Lung (tissue), 12 donors: ENCODE data around the gene ITPKB. TPM values are rescaled to one million over a fixed set of nuclear protein-coding genes. Genes with fewer than 3 reads are reported as not detected.
A peak's percentile ranks its signal among the peaks of the same experiment; 100 is the strongest.

Experiments
- ATAC-seq: fragments of 200-7000 bp; cut with Tn5 transposase; one replicate; pipeline ENCODE4 v1.9.1; 2020; ENCODE audit warnings: moderate number of reproducible peaks; ENCODE audit not compliant: insufficient read depth, low FRiP score
- DNase-seq, 3 donors: peaks; one replicate each; pipeline ENCODE4 v3.0.0-alpha.2; 2013 to 2017
- H3K27ac ChIP-seq, 2 donors: one replicate each; pipeline ENCODE4 v1.5.1; 2013; ENCODE audit warnings: mild to moderate bottlenecking in 2 of 2, moderate library complexity in 2 of 2, control low read depth in 1 of 2, inconsistent platforms in 1 of 2, low read depth in 1 of 2, low read length in 1 of 2
- H3K27me3 ChIP-seq, 3 donors: one replicate each; pipeline ENCODE4 v1.5.1; 2013; ENCODE audit warnings: low read length in 2 of 3; ENCODE audit not compliant: control insufficient read depth in 3 of 3, insufficient read depth in 3 of 3
- H3K36me3 ChIP-seq, 4 donors: one replicate each; pipeline ENCODE4 v1.5.1; 2013; ENCODE audit warnings: low read length in 4 of 4, mild to moderate bottlenecking in 1 of 4, moderate library complexity in 1 of 4; ENCODE audit not compliant: control insufficient read depth in 4 of 4, insufficient read depth in 4 of 4
- H3K4me1 ChIP-seq, 5 donors: one replicate each; pipeline ENCODE4 v1.5.1; 2013; ENCODE audit warnings: low read length in 5 of 5, mild to moderate bottlenecking in 2 of 5, moderate library complexity in 1 of 5; ENCODE audit not compliant: control insufficient read depth in 5 of 5, insufficient read depth in 5 of 5
- H3K4me3 ChIP-seq: one replicate; pipeline ENCODE4 v1.5.1; 2013; ENCODE audit warnings: mild to moderate bottlenecking, control low read depth, moderate library complexity
- H3K9ac ChIP-seq, 2 donors: one replicate each; pipeline ENCODE4 v1.5.1; 2013; ENCODE audit warnings: low read length in 2 of 2, control low read depth in 1 of 2; ENCODE audit not compliant: insufficient read depth in 1 of 2
- H3K9me3 ChIP-seq, 4 donors: one replicate each; pipeline ENCODE4 v1.5.1; 2013; ENCODE audit warnings: low read length in 3 of 4, mild to moderate bottlenecking in 1 of 4, moderate library complexity in 1 of 4; ENCODE audit not compliant: control insufficient read depth in 4 of 4, insufficient read depth in 3 of 4
- CTCF ChIP-seq: IDR thresholded peaks from 2 replicates; pipeline ENCODE4 v1.5.1; 2012; ENCODE audit warnings: mild to moderate bottlenecking; ENCODE audit errors: control extremely low read depth, extremely low read depth
- WGBS, 2 donors: extraction: QIAGEN DNeasy Blood & Tissue Kit; methylation state at CpG; one replicate each; pipeline ENCODE4 v1.1.7; 2013; 5-methylcytosine and 5-hydroxymethylcytosine counted together
- polyA plus RNA-seq, 2 donors: library from polyadenylated mRNA; stranded (reverse); fragments of 200-250 nt; gene quantifications; one replicate each; pipeline ENCODE4 v1.2.1, GENCODE V29; 2013
- total RNA-seq, 2 donors: library from RNA; depleted of rRNA in 1 of 2; stranded (reverse); fragments of >200 nt in 1 of 2; gene quantifications; one replicate each; pipeline ENCODE4 v1.2.1, GENCODE V29; 2014 to 2021
- donor health status: control.
- donor health status: control.
- donor health status: Bipolar disorder and iron deficiency.
- donor health status: healthy.
- donor health status: DM: yes; HTN: yes; CAD: no.

Gene ITPKB
- total and polyA plus RNA-seq, 4 donors = 9.9 to 46.6 (median 28.1) TPM

DNA sequence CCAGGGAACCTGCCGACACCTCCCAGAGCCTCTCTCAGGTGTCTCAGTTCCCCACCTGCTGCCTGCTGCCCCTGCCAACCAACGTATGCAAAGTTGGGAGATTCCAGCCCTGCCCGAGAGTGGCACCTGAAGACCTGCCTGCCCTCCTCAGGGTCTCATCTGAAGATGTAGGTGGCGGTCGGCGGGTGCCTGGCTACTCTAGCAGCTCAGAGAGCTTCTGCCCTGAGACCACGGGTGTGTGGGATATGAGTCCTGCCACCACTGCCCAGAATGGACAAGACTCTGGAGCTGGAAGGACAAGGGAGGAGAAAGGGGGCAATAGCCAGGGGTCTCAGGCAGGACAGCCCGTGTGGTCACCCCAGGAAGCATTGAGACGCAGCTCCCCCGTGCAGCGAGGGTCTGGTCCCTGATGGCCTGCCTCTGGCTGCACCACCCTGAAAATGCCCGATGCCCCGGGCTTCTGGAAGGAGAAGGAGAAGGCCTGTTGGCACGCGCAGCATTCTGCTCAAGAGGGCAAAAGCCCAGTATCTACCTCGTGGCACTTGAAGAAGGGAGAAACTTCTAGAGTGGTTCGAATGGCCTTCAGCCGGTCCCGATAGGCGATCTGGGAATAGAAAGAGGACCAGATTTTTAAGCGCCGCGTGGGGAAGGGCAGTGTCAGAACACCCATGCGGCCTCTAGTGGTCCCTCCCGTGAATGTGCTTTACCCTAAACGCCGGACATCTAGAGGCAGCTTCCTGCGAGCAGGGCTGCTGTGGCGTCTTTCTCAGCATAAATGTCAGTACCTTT is 101.7 kb downstream of the ITPKB start:
- no peak for TF ChIP-seq CTCF
- Histone ChIP-seq H3K27me3 (no peaks in the 10 kb centered on the region), H3K9me3 (no peaks in the 10 kb centered on the region), H3K4me1 (peaks cover 0 to 3% (median 0%) of the 10 kb centered on the region in 5 donors), H3K4me3 (no peak overlapping the region), H3K9ac (no peak overlapping the region), H3K36me3 (peaks cover 0 to 61% (median 8%) of the 10 kb centered on the region in 4 donors), H3K27ac (no peak overlapping the region)
- WGBS, 2 donors = 80 to 91% methylated on average over 29 of the region's 29 CpGs
- ATAC-seq = no peak
- DNase-seq = peak in 2 of 3 donors; percentile 36 to 55

DNA sequence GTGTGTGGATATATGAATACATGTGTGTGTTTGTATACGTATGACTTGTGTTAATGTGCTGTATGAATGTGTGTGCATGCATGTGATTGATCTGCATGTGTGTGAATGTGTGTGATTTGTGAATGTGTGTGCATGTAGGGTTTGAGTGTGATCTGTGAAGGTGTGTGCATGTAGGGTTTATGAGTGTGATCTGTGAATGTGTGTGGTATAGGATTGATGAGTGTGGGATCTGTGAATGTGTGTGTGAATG is 102.3 kb downstream of the ITPKB start:
- no peak overlapping the region for H3K9ac ChIP-seq
- H3K27ac ChIP-seq = no peak overlapping the region
- no peak overlapping the region for H3K4me3 ChIP-seq
- no peak for ATAC-seq
- WGBS, 2 donors = 89 to 91% methylated on average over 1 of the region's 1 CpG
- TF ChIP-seq CTCF = no peak
- H3K27me3 ChIP-seq = no peaks in the 10 kb centered on the region
- no peak for DNase-seq
- H3K4me1 ChIP-seq = peaks cover 0 to 3% (median 0%) of the 10 kb centered on the region in 5 donors
- H3K36me3 ChIP-seq = peaks cover 0 to 59% (median 8%) of the 10 kb centered on the region in 4 donors
- no peaks in the 10 kb centered on the region for H3K9me3 ChIP-seq

DNA sequence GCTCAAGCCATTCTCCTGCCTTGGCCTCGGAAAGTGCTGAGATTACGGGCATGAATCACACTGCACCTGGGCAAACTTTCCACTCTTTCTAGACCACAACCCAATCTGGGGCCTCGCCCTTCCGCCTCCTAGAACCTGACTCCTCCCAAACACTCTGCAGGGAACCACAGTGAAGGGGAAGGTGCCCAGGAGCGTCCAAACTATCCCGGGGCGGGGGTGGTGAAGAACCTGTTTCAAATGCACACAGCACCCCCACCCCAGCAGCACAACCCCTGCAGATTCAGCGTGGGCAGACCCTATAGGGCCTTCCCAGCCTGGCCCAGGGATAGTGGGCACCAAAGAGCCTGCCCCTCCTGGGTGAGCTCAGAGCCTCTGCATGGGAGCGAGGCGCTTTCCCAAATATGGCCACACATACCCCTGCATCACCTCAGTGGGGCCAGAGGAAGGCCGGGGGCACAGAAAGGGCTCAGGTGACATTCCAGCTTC is 103.6 kb downstream of the ITPKB start:
- no peaks in the 10 kb centered on the region for H3K4me1 ChIP-seq
- WGBS, 2 donors = 77 to 81% methylated on average over 11 of the region's 11 CpGs
- H3K9me3 ChIP-seq = no peaks in the 10 kb centered on the region
- H3K36me3 ChIP-seq = peaks cover 0 to 50% (median 8%) of the 10 kb centered on the region in 4 donors
- no peak for TF ChIP-seq CTCF
- no peak overlapping the region for H3K4me3 ChIP-seq
- ATAC-seq (no peak), DNase-seq (no peak)
- H3K9ac ChIP-seq = no peak overlapping the region
- H3K27me3 ChIP-seq = no peaks in the 10 kb centered on the region
- no peak overlapping the region for H3K27ac ChIP-seq
